Motor neuron (in vitro differentiated cells): ENCODE measurements around the gene SYNJ2. TPM values are rescaled to one million over a fixed set of nuclear protein-coding genes. Genes with fewer than 3 reads are reported as not detected.

Experiments used
- ATAC-seq, 8 experiments: fragments of 200-7000 bp; cut with Tn5 transposase; replicated peaks in 6 of 8; 2 replicates each; pipeline ENCODE4 v1.8.0; 2021; ENCODE audit warnings: mild to moderate bottlenecking in 8 of 8, moderate library complexity in 8 of 8
- H3K27ac ChIP-seq, 2 donors: fragments of 250-450 bp; sonication (Bioruptor Pico); 2 replicates each; pipeline ENCODE4 v1.9.0; 2021; ENCODE audit warnings: antibody characterized with exemption in 2 of 2, mild to moderate bottlenecking in 2 of 2, moderate library complexity in 1 of 2
- H3K4me1 ChIP-seq, 2 donors: fragments of 250-450 bp; sonication (Bioruptor Pico); replicated peaks in 1 of 2; 2 replicates each; pipeline ENCODE4 v1.6.1; 2021; ENCODE audit warnings: antibody characterized with exemption in 2 of 2, mild to moderate bottlenecking in 2 of 2, moderate library complexity in 1 of 2
- H3K4me3 ChIP-seq, 5 donors: fragments of 250-450 bp; sonication (Bioruptor Pico); 2 replicates each; pipeline ENCODE4 v1.9.0; 2021; ENCODE audit warnings: antibody characterized with exemption in 5 of 5, mild to moderate bottlenecking in 5 of 5, moderate library complexity in 4 of 5
- WGBS, 10 experiments: fragments of 450-650 bp; shearing (Covaris generic); methylation state at CpG; one replicate each; pipeline ENCODE4 v1.0.0; 2022; 5-methylcytosine and 5-hydroxymethylcytosine counted together
- in situ Hi-C, 9 experiments: fragments of 400-800 bp; cut with MboI; loops; one replicate each; pipeline ENCODE4 v1.15.0; 2021; ENCODE audit warnings: low sequenced_read_pairs in 9 of 9, low pct_unique_long_range_greater_than_20kb in 2 of 9; ENCODE audit not compliant: unreplicated experiment in 9 of 9
- total RNA-seq, 8 experiments: library from RNA; unstranded; fragments of 300-600 nt; gene quantifications; 2 replicates each; pipeline versions ENCODE4 v1.2.3 to v1.2.4, GENCODE V29; 2022

The SYNJ2 gene
- total RNA-seq, 8 experiments from 2014 or later: 0.60 to 35.5 (median 2.2) TPM

GRCh38 chr6:158018041-158018771, 36.5 kb downstream of the SYNJ2 start:
- Histone ChIP-seq H3K4me3 (no peak overlapping the region), H3K4me1 (peaks cover 2 to 12% of the 10 kb centered on the region in 2 donors), H3K27ac (no peak overlapping the region)
- no peak for ATAC-seq
- WGBS, 10 experiments: 40 to 100% (median 90%) methylated on average over 1 to 11 of the region's 19 CpGs; no CpG with 5 or more reads in 2 of the 10 experiments
- in situ Hi-C loops: no loop called here

- Histone ChIP-seq H3K4me3 (no peak overlapping the region), H3K4me1 (peaks cover 2 to 12% of the 10 kb centered on the region in 2 donors), H3K27ac (no peak overlapping the region)
- ATAC-seq: peak in 2 of 8 experiments; percentile 15 to 45
- 53 to 100% (median 92%) methylated on average over 2 to 13 of the region's 15 CpGs; no CpG with 5 or more reads in 1 of the 10 experiments for WGBS, 10 experiments
- in situ Hi-C loops: no loop called here
These were observed 37.2 kb downstream of the SYNJ2 start for GRCh38 chr6:158018851-158019361.

DNA sequence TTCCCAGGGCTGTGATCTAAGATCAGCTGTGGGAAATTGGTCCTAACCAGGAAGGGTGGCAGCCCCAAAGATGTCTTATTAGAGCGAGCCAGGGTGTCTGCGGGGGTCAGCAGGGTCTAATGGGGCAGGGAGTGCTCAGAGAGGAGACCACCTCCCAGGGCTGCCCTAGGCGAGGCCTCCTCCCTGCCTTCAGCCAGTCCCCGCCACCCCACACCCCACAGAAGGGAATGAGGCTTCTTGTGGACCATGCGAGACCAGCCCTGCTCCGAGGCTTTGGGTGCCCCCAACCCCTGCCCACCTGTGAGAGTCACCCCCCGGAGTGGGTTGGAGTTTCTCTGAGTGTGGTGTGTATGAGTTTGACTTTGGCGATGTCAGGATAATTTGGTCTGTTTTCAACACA, 37.8 kb downstream of the SYNJ2 start:
- Histone ChIP-seq H3K4me3 (no peak overlapping the region), H3K4me1 (peaks cover 2 to 12% of the 10 kb centered on the region in 2 donors), H3K27ac (no peak overlapping the region)
- 92 to 100% (median 98%) methylated on average over 1 to 4 of the region's 8 CpGs; no CpG with 5 or more reads in 6 of the 10 experiments for WGBS, 10 experiments
- no peak for ATAC-seq
- in situ Hi-C loops: no loop called here

- peaks cover 2 to 12% of the 10 kb centered on the region in 2 donors for H3K4me1 ChIP-seq
- WGBS, 10 experiments: 79 to 100% (median 86%) methylated on average over 1 to 4 of the region's 6 CpGs; no CpG with 5 or more reads in 5 of the 10 experiments
- H3K27ac ChIP-seq: no peak overlapping the region
- peak in 1 of 8 experiments; percentile 16 for ATAC-seq
- in situ Hi-C loops: no loop called here
- H3K4me3 ChIP-seq: no peak overlapping the region
These were observed 38.6 kb downstream of the SYNJ2 start for GRCh38 chr6:158020272-158020711.

- no peak for ATAC-seq
- no peak overlapping the region for H3K4me3 ChIP-seq
- peaks cover 2 to 12% of the 10 kb centered on the region in 2 donors for H3K4me1 ChIP-seq
- in situ Hi-C loops: no loop called here
- H3K27ac ChIP-seq: no peak overlapping the region
- 71 to 100% (median 91%) methylated on average over 1 to 2 of the region's 2 CpGs; no CpG with 5 or more reads in 2 of the 10 experiments for WGBS, 10 experiments
These were observed 39.1 kb downstream of the SYNJ2 start for GRCh38 chr6:158020811-158021210.

- ATAC-seq: no peak
- Histone ChIP-seq H3K27ac (no peak overlapping the region), H3K4me3 (no peak overlapping the region), H3K4me1 (peaks cover 6 to 17% of the 10 kb centered on the region in 2 donors)
- WGBS, 10 experiments: 100% methylated on average over 1 to 3 of the region's 4 CpGs; no CpG with 5 or more reads in 7 of the 10 experiments
- in situ Hi-C loops: no loop called here
These were observed 39.7 kb downstream of the SYNJ2 start for GRCh38 chr6:158021376-158021775.

DNA sequence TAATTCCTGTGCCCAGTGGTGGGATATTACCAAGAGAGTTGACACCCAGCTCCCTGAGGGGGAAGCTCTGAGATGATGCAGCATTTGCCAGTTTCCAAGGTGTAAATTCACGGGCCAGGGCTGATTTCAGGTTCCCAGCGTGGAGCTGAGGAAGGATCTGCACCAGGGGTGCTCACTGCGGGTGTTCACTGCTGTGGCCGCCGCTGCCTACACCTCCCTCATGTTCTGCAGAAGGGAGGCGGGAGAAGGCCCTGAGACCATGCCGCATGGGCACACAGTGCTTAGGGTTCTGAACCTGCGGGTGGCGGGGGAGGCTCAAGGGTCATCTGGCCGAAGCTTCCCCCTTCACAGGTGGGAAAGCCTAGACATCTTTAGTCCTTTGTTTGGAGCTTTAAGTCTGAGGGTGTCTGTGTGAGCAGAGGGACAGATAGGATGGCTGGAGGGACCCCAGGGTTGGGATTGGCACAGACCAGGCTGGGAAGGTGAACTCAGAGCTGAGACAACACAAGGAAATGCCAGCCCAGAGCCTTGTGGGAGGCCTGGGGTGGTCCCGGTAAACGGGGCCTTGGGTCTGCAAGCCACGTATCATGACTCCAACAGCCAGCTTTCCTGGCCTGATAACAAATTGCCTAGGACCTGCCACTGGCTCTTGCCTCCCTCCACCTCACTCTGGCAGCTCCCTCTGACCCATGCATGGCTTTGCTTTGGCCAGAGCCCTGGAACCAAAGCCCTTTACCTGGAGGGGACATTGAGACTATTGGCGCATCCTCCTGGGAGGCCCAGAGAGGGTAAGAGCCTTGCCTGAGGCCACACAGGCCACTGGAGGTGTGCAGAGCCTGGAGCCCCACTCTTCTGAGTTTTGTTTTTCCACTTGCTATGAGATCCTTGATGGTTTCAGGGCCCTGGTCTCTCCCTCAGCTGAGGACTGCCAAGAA, 40.4 kb downstream of the SYNJ2 start:
- in situ Hi-C loops: no loop called here
- ATAC-seq: no peak
- peaks cover 12 to 19% of the 10 kb centered on the region in 2 donors for H3K4me1 ChIP-seq
- H3K4me3 ChIP-seq: no peak overlapping the region
- no peak overlapping the region for H3K27ac ChIP-seq
- 80 to 100% (median 83%) methylated on average over 1 to 9 of the region's 14 CpGs; no CpG with 5 or more reads in 5 of the 10 experiments for WGBS, 10 experiments

- in situ Hi-C loops: no loop called here
- no peak for ATAC-seq
- Histone ChIP-seq H3K4me1 (peaks cover 13 to 18% of the 10 kb centered on the region in 2 donors), H3K4me3 (no peak overlapping the region), H3K27ac (no peak overlapping the region)
- WGBS, 10 experiments: 90 to 100% (median 97%) methylated on average over 1 to 6 of the region's 14 CpGs; no CpG with 5 or more reads in 3 of the 10 experiments
These were observed 41.3 kb downstream of the SYNJ2 start for GRCh38 chr6:158022749-158023596.

DNA sequence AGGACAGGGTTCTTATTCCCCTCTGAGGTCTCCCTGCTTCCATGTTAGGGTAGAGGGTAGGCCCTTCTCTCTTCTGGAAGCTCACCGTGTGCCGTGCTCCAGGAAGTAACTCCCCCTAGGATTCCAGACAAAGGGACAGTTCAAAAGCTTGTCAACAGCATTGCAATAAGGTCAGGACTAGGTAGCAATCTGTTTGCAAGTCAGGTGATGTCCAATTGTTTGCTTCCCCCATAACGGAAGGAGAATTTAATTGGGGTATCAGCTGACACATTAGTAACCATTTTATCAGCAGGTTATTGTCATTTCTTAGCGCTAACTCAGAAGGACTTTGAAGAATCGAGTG, 41.9 kb downstream of the SYNJ2 start:
- in situ Hi-C loops: no loop called here
- Histone ChIP-seq H3K27ac (no peak overlapping the region), H3K4me1 (peaks cover 13 to 18% of the 10 kb centered on the region in 2 donors), H3K4me3 (no peak overlapping the region)
- WGBS, 10 experiments: 17 to 100% (median 93%) methylated on average over 1 to 5 of the region's 5 CpGs; no CpG with 5 or more reads in 1 of the 10 experiments
- no peak for ATAC-seq

DNA sequence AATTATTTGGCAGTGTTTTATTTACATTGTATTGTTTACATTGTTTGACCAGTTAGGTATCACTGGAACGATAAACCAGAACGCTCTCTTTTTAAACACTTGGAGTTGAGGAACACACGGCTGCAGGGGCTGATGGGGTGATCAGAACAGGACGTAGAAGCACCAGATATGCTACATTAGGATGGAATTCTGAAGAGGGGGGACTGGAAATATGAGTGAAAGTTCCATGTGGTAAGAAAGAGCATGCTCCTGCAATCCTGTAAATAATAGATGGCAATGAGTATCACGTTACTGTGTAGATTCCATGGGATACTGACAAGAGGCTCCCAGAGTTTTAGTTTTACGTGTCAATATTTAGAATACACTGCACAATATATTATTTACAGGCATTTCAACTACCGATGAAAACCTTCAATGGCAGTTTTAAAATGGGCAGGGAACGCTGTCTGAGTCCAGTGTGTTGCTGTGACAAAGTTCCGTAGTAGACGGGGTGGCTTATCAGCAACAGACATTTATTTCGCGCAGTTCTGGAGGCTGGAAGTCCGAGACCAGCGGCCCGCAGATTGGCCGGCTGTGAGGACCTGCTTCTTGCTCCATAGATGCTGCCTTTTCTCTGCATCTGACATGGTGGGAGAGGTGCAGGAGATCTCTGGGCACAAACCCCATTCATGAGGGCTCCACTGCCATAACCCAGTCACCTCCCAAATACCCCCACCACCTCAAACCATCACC, 43.1 kb downstream of the SYNJ2 start:
- no peak overlapping the region for H3K27ac ChIP-seq

DNA sequence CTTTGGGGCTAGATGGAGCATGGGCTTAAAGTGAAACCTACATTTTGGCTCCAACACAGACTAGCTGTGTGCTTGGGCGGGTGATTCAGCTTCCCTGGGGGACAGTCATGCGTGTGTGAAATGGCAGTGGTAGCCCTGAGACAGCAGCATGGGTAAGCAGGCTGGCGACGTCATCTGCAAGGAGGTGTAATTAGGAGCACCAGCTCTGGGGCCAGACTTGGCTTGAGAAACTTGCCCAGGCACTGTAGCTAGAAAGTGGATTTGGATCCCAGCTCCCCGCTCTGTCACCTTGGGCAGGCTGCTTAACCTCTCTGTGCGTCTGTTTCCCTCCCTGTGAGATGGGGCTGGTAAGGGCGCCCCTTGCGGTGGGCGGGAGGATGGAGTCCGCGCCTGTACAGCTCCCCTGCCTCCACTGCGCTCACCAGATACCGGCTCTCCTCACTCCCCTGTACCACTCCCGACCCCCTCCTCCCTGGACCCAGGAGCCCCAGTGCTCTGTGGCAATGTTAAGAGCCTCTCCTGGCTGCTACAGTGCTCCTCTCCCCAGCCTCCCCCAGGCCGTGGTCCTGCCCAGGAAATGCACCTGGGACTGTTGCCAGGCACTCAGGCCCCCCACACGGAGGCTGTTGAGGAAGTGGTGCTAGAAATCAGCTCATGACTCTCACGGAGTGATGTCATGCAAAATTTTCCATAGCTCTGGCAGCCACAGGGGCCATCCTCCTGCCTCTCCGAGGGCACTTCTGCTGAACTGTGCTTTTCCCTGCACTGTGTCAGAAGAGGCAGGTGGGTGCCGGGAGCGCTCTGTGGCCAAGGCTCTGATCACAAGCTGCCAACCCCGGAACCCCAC, 44.6 kb downstream of the SYNJ2 start:
- Histone ChIP-seq H3K4me1 (peaks cover 12 to 16% of the 10 kb centered on the region in 2 donors), H3K4me3 (no peak overlapping the region), H3K27ac (no peak overlapping the region)
- 10 to 83% (median 25%) methylated on average over 1 to 8 of the region's 21 CpGs; no CpG with 5 or more reads in 5 of the 10 experiments for WGBS, 10 experiments
- peak; percentile 72 to 92 (median 80) for ATAC-seq
- in situ Hi-C loops: no loop called here

More for the DNA sequence above, 43.1 kb downstream of the SYNJ2 start:
- in situ Hi-C loops: no loop called here
- WGBS, 10 experiments: 84 to 100% (median 96%) methylated on average over 1 to 12 of the region's 16 CpGs; no CpG with 5 or more reads in 2 of the 10 experiments
- H3K4me3 ChIP-seq: no peak overlapping the region
- H3K4me1 ChIP-seq: peaks cover 10 to 13% of the 10 kb centered on the region in 2 donors
- ATAC-seq: no peak
